GM18526 (cell line): Measurements from ENCODE around the gene CYP11A1.

Experiments used
- POLR2A ChIP-seq: IDR thresholded peaks from 3 replicates; pipeline ENCODE4 v1.6.1; 2011; ENCODE audit not compliant: insufficient read length; ENCODE audit errors: extremely low read depth

Gene CYP11A1

GRCh38 chr15:74405823-74406222 lies 38.4 kb upstream of the CYP11A1 start:
- TF ChIP-seq POLR2A = no peak

GRCh38 chr15:74403991-74404563 lies 36.6 kb upstream of the CYP11A1 start:
- TF ChIP-seq POLR2A = no peak

GRCh38 chr15:74403588-74403919 lies 36.1 kb upstream of the CYP11A1 start:
- peak; percentile 41 for TF ChIP-seq POLR2A

- peak; percentile 49 for TF ChIP-seq POLR2A
These were observed 35.6 kb upstream of the CYP11A1 start for GRCh38 chr15:74402873-74403587.

DNA sequence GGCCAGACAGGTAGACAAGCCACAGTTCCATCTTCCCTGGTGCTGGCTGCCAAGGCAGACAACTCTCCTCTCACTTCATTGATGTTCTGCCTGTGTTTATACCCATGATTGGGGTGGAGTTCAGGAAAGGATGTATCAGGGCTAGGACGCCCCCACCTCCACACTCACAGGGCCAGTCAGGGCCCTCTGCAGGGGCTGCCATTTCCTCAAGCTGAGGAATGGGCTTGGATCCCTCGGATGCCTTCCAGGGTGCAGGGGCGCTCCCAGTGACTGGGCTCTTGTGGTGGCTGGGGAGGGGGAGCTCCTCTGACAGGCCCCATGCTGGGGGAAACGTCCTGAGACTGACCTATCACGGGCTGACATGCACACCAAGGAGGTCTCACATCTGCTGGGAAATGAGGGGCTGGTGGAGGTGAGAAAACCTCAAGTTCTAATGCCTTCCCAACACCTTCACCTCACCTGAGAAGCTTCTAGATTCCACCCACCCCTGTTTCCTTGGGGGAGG lies 34.9 kb upstream of the CYP11A1 start:
- peak; percentile 30 for TF ChIP-seq POLR2A

DNA sequence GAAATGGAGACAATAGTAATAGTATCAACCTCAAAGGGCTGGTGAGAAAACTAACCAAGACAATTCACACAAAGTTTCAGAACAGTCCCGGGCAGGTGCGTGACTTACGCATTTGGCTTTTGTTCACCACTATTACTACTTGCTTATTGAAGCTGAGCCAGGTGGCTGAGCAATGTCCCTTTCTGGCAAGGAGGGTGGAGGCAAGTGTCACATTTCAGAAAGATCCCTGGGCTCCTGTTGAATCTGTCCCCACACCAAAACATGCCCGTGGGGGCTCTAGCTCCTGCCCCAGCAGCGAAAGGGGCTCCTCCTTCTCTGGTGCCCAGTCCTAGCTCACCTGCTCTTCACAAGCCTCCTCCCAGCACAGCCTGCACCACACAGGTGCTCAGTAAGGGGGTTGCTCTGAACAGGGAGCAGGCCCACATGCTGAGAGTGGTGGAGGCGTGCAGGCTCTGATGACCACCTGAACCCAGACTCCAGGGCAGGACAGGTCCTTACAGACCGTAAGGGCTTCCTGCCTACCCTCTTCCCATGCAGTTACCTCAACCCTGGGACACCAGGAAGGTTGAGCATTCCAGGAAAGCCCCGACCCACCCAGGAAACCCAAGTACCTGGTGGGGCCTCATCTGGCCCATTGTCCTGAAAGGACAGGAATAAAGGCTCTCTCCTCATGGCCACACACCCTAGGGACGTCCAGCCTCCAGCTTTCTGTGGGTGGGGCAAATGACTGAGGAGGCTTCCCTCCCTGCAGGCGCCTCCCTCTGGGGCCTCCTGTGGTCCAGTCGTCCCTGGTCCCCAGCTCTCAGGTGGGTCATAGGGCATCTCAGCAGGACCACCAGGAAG lies 33.7 kb upstream of the CYP11A1 start:
- peak; percentile 45 for TF ChIP-seq POLR2A

GRCh38 chr15:74400313-74400860 lies 32.9 kb upstream of the CYP11A1 start:
- no peak for TF ChIP-seq POLR2A

DNA sequence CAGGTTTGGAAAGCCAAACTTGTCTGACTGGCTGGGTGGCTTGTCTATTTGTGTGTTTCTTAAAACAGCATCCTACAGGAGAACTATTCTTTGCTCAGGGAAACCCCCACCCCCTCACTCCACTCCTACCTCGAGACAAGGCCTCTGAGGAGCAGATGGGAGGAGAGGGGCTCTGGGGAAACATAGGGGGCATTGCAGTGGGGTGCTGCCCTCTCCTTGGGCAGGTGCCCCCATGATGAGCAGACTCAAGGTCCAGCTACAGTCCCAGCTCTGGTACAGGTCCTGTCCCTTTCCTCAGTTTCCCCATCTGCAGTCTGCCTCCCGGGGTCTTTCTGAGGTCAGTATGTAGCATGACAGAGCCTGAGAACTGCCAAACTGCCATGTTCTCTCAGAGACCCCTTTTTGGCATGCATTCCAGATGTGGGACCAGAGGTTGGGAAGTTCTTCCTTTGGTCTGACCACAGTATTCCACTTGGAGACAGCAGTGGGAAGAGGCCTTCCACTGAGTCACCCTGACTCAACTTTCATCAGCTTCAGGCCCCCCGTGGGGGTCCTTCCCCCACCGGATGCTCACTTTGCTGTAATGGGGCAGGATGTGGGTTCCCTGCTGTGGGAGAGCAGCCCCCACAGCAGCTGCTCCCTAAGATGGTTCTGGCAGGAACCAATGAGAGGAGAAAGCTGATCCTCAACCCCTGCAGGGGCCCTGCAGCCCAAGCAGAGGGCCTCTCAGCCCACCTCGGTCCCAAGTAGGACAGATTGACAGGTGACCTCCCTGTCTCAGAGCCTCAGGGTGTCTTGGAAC lies 32.3 kb upstream of the CYP11A1 start:
- TF ChIP-seq POLR2A = peak; percentile 51

DNA sequence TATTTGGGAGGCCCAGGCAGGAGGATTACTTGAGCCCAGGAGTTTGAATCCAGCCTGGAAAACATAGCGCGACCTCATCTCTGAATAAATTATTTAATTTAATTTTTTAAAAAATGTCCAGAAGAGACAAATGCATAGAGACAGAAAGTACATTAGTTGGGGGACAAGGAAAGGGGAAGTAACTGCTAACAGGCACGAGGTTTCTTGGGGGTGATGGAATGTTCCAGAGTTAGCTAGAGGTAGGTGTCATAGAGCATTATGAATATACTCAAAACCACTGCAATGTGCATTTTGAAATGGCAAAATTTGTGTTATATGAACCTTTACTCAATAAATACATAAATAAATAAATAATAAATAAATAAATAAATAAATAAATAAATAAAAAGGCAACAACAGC lies 31.7 kb upstream of the CYP11A1 start:
- TF ChIP-seq POLR2A = no peak

DNA sequence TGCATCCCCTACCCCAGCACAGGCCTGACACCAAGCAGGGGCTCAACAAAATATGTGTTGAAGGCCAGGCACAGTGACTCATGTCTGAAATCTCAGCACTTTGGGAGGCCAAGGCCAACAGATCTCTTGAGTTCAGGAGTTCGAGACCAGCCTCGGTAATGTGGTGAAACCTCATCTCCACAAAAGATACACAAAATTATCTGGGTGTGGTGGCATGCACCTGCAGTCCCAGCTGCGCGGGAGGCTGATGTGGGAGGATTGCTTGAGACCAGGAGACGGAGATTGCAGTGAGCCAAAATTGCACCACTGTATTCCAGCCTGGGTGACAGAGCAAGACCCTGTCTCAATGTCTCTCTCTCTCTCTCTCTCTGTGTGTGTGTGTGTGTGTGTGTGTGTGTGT lies 30.7 kb upstream of the CYP11A1 start:
- TF ChIP-seq POLR2A = no peak

- peak; percentile 9 for TF ChIP-seq POLR2A
These were observed 30.0 kb upstream of the CYP11A1 start for GRCh38 chr15:74397239-74398068.

DNA sequence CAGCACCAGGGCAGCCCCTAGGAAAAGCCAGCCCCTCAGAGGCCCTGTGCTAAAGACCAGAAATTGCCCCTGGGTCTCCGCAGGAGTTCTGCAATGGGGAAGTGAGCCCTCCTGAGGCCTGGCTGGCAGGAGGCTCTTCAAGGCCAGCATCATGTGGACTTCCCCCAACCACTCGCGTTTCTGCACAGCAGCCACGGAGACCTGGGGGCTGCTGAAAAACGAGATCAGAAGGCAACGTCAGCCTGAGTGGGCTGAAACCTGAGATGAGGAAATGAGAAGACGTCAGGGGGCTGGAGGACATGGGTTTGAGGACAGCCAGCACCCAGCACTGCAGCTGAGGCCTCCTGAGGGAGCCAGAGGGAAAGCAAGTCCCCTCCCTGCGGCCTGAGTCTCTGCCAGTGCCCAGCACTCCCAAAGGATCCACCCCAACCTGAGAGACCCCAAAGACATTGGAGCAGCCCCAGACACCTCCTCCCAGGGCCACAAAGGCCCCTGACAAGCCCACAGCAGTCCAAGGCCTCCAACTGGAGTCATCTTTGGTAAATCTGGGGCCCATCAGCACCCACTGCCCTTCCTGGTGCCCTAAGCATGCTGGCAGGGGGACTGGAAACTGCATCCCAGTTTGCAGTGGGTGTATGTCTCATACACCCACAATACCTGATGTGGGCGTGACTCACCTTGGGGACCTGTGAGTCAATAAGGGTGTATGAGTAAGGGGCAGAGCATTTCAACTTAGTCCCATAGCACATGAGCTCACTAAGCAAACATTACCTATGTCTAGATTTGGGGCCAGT lies 29.2 kb upstream of the CYP11A1 start:
- TF ChIP-seq POLR2A = peak; percentile 67

DNA sequence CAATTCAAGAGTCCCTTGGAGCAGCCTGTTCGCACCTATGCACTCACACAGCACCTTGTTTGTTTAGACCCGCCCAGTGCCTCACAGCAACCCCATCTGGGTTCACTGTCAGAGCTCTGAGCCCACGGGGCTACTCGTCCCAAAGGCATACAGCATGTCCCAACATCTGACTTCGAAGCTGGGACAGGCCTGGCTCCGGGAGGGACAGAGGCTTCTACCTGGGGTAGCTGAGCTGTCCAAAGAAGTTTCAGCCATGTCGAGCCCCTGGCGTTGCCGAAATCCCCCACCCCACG lies 28.6 kb upstream of the CYP11A1 start:
- TF ChIP-seq POLR2A = no peak
